C4-2B (cell line): Measurements from ENCODE around the gene SULT2B1.

ENCODE experiments used
- ZFX ChIP-seq: fragments of 450-650 bp; IDR thresholded peaks from 2 replicates; pipeline ENCODE4 v1.6.1; 2017
- TF ChIP-seq, protein P1 (sequence below): fragments of 450-650 bp; conservative IDR thresholded peaks from 2 replicates; pipeline ENCODE4 v1.5.1; 2017; ENCODE audit warnings: mild to moderate bottlenecking

GRCh38 chr19:48582168-48582567, 30.2 kb downstream of the SULT2B1 start:
- TF ChIP-seq, protein P1, sequence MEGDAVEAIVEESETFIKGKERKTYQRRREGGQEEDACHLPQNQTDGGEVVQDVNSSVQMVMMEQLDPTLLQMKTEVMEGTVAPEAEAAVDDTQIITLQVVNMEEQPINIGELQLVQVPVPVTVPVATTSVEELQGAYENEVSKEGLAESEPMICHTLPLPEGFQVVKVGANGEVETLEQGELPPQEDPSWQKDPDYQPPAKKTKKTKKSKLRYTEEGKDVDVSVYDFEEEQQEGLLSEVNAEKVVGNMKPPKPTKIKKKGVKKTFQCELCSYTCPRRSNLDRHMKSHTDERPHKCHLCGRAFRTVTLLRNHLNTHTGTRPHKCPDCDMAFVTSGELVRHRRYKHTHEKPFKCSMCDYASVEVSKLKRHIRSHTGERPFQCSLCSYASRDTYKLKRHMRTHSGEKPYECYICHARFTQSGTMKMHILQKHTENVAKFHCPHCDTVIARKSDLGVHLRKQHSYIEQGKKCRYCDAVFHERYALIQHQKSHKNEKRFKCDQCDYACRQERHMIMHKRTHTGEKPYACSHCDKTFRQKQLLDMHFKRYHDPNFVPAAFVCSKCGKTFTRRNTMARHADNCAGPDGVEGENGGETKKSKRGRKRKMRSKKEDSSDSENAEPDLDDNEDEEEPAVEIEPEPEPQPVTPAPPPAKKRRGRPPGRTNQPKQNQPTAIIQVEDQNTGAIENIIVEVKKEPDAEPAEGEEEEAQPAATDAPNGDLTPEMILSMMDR, result no peak
- TF ChIP-seq ZFX, result no peak
